Upper lobe of left lung (tissue), 6 donors: ENCODE data around the gene PARM1. TPM values are rescaled to one million over a fixed set of nuclear protein-coding genes. Genes with fewer than 3 reads are reported as not detected.

Source experiments
- total RNA-seq, 6 donors: library from RNA; depleted of rRNA in 4 of 6; stranded (reverse); fragments of >200 nt in 4 of 6; gene quantifications; one replicate each; pipeline versions ENCODE4 v1.1.0 to v1.2.1, GENCODE V29; 2016 to 2021
- donor health status: DM: no; HTN: no; CAD: no; lungs with moderate emphysema.
- donor health status: DM: no; HTN: yes; CAD: no; lungs with severe emphysema.

PARM1 gene
- total RNA-seq, 6 donors from 2014 or later, result 36.7 to 137 (median 74.5) TPM

Other genes with a start within 250 kb of the PARM1 start
- gene BTC, start 138.6 kb upstream of the PARM1 start, total RNA-seq, result 1 to 10 TPM; 1.6 to 8.1 (median 5.9) TPM